Endothelial cell of umbilical vein (primary cell): ENCODE data around the gene OR5AL1. TPM values are rescaled to one million over a fixed set of nuclear protein-coding genes. Genes with fewer than 3 reads are reported as not detected.

Experiments
- BruUV-seq: library from RNA; stranded (reverse); fragments of 400-500 nt; replicated peaks from 2 replicates; lab custom pipeline; 2021; lab: Mats Ljungman, UMichigan
- CTCF ChIA-PET: fragments of 300-600, 350-600 bp; sonication (Branson Sonifier 250); formaldehyde crosslinking; loops from one replicate; lab custom pipeline; 2021; ENCODE audit warnings: antibody characterized with exemption, inconsistent platforms; lab: Charles Lee
- POLR2A ChIA-PET: fragments of 300-600, 350-600 bp; sonication (Branson Sonifier 250); formaldehyde crosslinking; loops from one replicate; lab custom pipeline; 2021; ENCODE audit warnings: antibody characterized with exemption, inconsistent platforms; lab: Charles Lee
- DNase-seq: peaks from one replicate; pipeline ENCODE4 v3.0.0-alpha.2; 2011; ENCODE audit warnings: low read depth, low spot score
- FAIRE-seq: peaks from 2 replicates; lab custom pipeline; 2011; peaks lifted over from hg19 to GRCh38; lab: Jason Lieb, UNC
- H2AFZ ChIP-seq: 2 replicates; pipeline ENCODE4 v1.6.0; 2012; ENCODE audit warnings: low read depth, low read length, control low read depth, inconsistent platforms
- H3K27ac ChIP-seq: 2 replicates; pipeline ENCODE4 v1.5.1; 2011; ENCODE audit warnings: low read depth, mild to moderate bottlenecking, control low read depth, low read length, moderate library complexity; ENCODE audit not compliant: insufficient read depth
- H3K27me3 ChIP-seq, 2 experiments: 2 replicates each; pipeline versions ENCODE4 v1.6.0 to v1.6.1; 2011; ENCODE audit warnings: low read length in 2 of 2, mixed read lengths in 1 of 2; ENCODE audit not compliant: control insufficient read depth in 2 of 2, insufficient read depth in 2 of 2
- H3K36me3 ChIP-seq, 2 experiments: 2 replicates in 1 of 2; 3 replicates in 1 of 2; pipeline ENCODE4 v1.5.1; 2011; ENCODE audit warnings: low read length in 2 of 2, mild to moderate bottlenecking in 1 of 2, moderate library complexity in 1 of 2; ENCODE audit not compliant: control insufficient read depth in 2 of 2, insufficient read depth in 2 of 2; ENCODE audit errors: extremely low read depth in 1 of 2
- H3K4me1 ChIP-seq: 3 replicates; pipeline ENCODE4 v1.5.1; 2011; ENCODE audit warnings: mild to moderate bottlenecking, low read length; ENCODE audit not compliant: control insufficient read depth, insufficient read depth; ENCODE audit errors: extremely low read depth
- H3K4me2 ChIP-seq: 2 replicates; pipeline ENCODE4 v1.6.1; 2011; ENCODE audit warnings: low read length, control low read depth, mixed read lengths; ENCODE audit not compliant: insufficient read depth
- H3K4me3 ChIP-seq, 3 experiments: fragments of 200-600 bp in 1 of 3; sonication (generic), shearing (Covaris generic) in 1 of 3; replicated peaks in 1 of 3; 2 replicates each; pipeline ENCODE4 v1.5.1; 2011 to 2016; ENCODE audit warnings: control low read depth in 3 of 3, low read length in 3 of 3, mild to moderate bottlenecking in 2 of 3, inconsistent platforms in 1 of 3, low read depth in 1 of 3, moderate library complexity in 1 of 3; ENCODE audit not compliant: insufficient read depth in 1 of 3
- H3K79me2 ChIP-seq: 2 replicates; pipeline ENCODE4 v1.6.0; 2012; ENCODE audit warnings: low read length, inconsistent platforms; ENCODE audit not compliant: control insufficient read depth, insufficient read depth
- H3K9ac ChIP-seq: replicated peaks from 2 replicates; pipeline ENCODE3; 2011; ENCODE audit warnings: low read length, control low read depth; ENCODE audit not compliant: insufficient read depth; ENCODE audit errors: extremely low read depth
- H3K9me1 ChIP-seq: replicated peaks from 3 replicates; pipeline ENCODE4 v1.6.0; 2011; ENCODE audit warnings: mild to moderate bottlenecking, low read length; ENCODE audit not compliant: control insufficient read depth, insufficient read depth; ENCODE audit errors: extremely low read depth
- H3K9me3 ChIP-seq: replicated peaks from 2 replicates; pipeline ENCODE4 v1.5.1; 2012; ENCODE audit warnings: low read length, inconsistent platforms; ENCODE audit not compliant: control insufficient read depth, insufficient read depth
- H4K20me1 ChIP-seq: replicated peaks from 2 replicates; pipeline ENCODE3; 2011; ENCODE audit warnings: mild to moderate bottlenecking, low read length; ENCODE audit not compliant: control insufficient read depth, insufficient read depth; ENCODE audit errors: extremely low read depth
- CTCF ChIP-seq, 2 donors: IDR thresholded peaks; 1 replicate in 1 of 2; 2 replicates in 1 of 2; pipeline ENCODE4 v1.5.1; 2011; ENCODE audit warnings: low read length in 2 of 2, mild to moderate bottlenecking in 2 of 2, moderate library complexity in 2 of 2, control low read depth in 1 of 2, inconsistent platforms in 1 of 2, low read depth in 1 of 2; ENCODE audit not compliant: insufficient read depth in 1 of 2; ENCODE audit errors: extremely low read depth in 1 of 2
- EZH2 ChIP-seq: IDR thresholded peaks from 2 replicates; pipeline ENCODE4 v1.6.1; 2012; ENCODE audit warnings: borderline replicate concordance, low read depth, mild to moderate bottlenecking, moderate library complexity, low read length, inconsistent platforms; ENCODE audit not compliant: severe bottlenecking
- FOS ChIP-seq: IDR thresholded peaks from 2 replicates; pipeline ENCODE4 v1.6.1; 2011; ENCODE audit warnings: mild to moderate bottlenecking, low read length, moderate library complexity, borderline replicate concordance; ENCODE audit not compliant: insufficient read depth
- GATA2 ChIP-seq: IDR thresholded peaks from 2 replicates; pipeline ENCODE4 v1.7.0; 2011; ENCODE audit warnings: low read depth, mild to moderate bottlenecking, moderate library complexity, mixed read lengths, low read length; ENCODE audit not compliant: insufficient read length, insufficient read depth
- JUN ChIP-seq: IDR thresholded peaks from 2 replicates; pipeline ENCODE4 v1.6.1; 2011; ENCODE audit warnings: borderline replicate concordance, low read depth; ENCODE audit not compliant: insufficient read length, insufficient read depth
- MAX ChIP-seq: IDR thresholded peaks from 2 replicates; pipeline ENCODE4 v1.6.1; 2011; ENCODE audit not compliant: insufficient read depth, insufficient read length
- MYC ChIP-seq: IDR thresholded peaks from one replicate; pipeline ENCODE4 v1.6.1; 2011; ENCODE audit warnings: mild to moderate bottlenecking, low read depth, low read length
- POLR2A ChIP-seq: IDR thresholded peaks from 2 replicates; pipeline ENCODE4 v1.6.1; 2012; ENCODE audit warnings: low read depth, mild to moderate bottlenecking, control low read depth, low read length
- POLR2AphosphoS5 ChIP-seq: IDR thresholded peaks from 2 replicates; pipeline ENCODE4 v1.6.1; 2012; ENCODE audit warnings: low read depth, mild to moderate bottlenecking, control low read depth, low read length, moderate library complexity; ENCODE audit not compliant: insufficient read depth
- dilution Hi-C: fragments of 300-500 bp; cut with MboI; formaldehyde crosslinking; loops from one replicate; pipeline ENCODE4 v1.15.0; 2019; ENCODE audit warnings: low sequenced_read_pairs; ENCODE audit not compliant: extremely low pct_ligation_motif_present
- intact Hi-C: fragments of 100-400 bp; cut with micrococcal nuclease; formaldehyde crosslinking; loops from one replicate; pipeline ENCODE4 v1.10.0; 2022
- polyA plus RNA-seq, 4 experiments: library from polyadenylated mRNA; depleted of rRNA in 3 of 4; stranded (reverse) in 3 of 4; unstranded in 1 of 4; fragments of >200 nt; gene quantifications; 2 replicates each; pipeline versions ENCODE4 v1.2.1 to v1.2.3, GENCODE V29; 2011 to 2012; ENCODE audit warnings: missing spikeins in 1 of 4
- total RNA-seq: library from RNA; stranded (reverse); gene quantifications from 2 replicates; pipeline ENCODE4 v1.2.3, GENCODE V29; 2021

Gene OR5AL1
- total and polyA plus RNA-seq, 2 donors (not counting 3 experiments of a cell fraction or from before 2014, with no cell fraction given), result not detected

- DNase-seq (no peak), FAIRE-seq (no peak)
- H3K9me3 ChIP-seq, result no peaks in the 10 kb centered on the region
- H3K4me1 ChIP-seq, result no peaks in the 10 kb centered on the region
- dilution Hi-C loops (no loop called here), intact Hi-C loops (no loop called here)
- H3K79me2 ChIP-seq, result no peaks in the 10 kb centered on the region
- BruUV-seq, result no TSS peak
- H4K20me1 ChIP-seq, result no peaks in the 10 kb centered on the region
- H3K4me3 ChIP-seq, result no peak overlapping the region
- no peak overlapping the region for H3K4me2 ChIP-seq
- no peak overlapping the region for H3K9ac ChIP-seq
- H3K36me3 ChIP-seq, result no peaks in the 10 kb centered on the region
- ChIA-PET CTCF (no interaction called here), POLR2A (no interaction called here)
- no peaks in the 10 kb centered on the region for H3K27me3 ChIP-seq
- H3K9me1 ChIP-seq, result no peaks in the 10 kb centered on the region
- no peak overlapping the region for H3K27ac ChIP-seq
- no peak overlapping the region for H2AFZ ChIP-seq
- TF ChIP-seq FOS (no peak), EZH2 (no peak), GATA2 (no peak), MAX (no peak), MYC (no peak), POLR2A (no peak), CTCF (IDR thresholded peaks at IDR 0.05; ENCODE audit: extremely low read depth in 1 of 2, insufficient read depth in 1 of 2, low read depth in 1 of 2, low read length in 2 of 2) (no peak), JUN (no peak), POLR2AphosphoS5 (no peak)
These were observed 32.4 kb upstream of the OR5AL1 start for GRCh38 chr11:56380120-56380519.
